Iris pigment epithelial cell (primary cell): ENCODE data around the gene RPL12.

Source experiments
- DNase-seq: peaks from one replicate; pipeline ENCODE4 v3.0.0-alpha.2; 2011; ENCODE audit warnings: low read depth

RPL12 gene

GRCh38 chr9:127438394-127438793, 12.8 kb downstream of the RPL12 start:
- DNase-seq = no peak

- no peak for DNase-seq
Measured at GRCh38 chr9:127437497-127438264, 13.5 kb downstream of the RPL12 start.

GRCh38 chr9:127430415-127430814, 20.8 kb downstream of the RPL12 start:
- DNase-seq = no peak

GRCh38 chr9:127428348-127428747, 22.9 kb downstream of the RPL12 start:
- DNase-seq = no peak

GRCh38 chr9:127426756-127427155, 24.4 kb downstream of the RPL12 start:
- no peak for DNase-seq

GRCh38 chr9:127424676-127424999, 26.6 kb downstream of the RPL12 start:
- DNase-seq = peak; percentile 24

GRCh38 chr9:127423934-127424675, 27.1 kb downstream of the RPL12 start, which contains the start of gene ZNF79:
TSS of gene ZNF79 (plus strand) at chr9:127424382. CDS start at chr9:127424788, 406 bp downstream.
- peak; percentile 94 for DNase-seq

GRCh38 chr9:127423476-127423933, 27.7 kb downstream of the RPL12 start:
- no peak for DNase-seq

DNA sequence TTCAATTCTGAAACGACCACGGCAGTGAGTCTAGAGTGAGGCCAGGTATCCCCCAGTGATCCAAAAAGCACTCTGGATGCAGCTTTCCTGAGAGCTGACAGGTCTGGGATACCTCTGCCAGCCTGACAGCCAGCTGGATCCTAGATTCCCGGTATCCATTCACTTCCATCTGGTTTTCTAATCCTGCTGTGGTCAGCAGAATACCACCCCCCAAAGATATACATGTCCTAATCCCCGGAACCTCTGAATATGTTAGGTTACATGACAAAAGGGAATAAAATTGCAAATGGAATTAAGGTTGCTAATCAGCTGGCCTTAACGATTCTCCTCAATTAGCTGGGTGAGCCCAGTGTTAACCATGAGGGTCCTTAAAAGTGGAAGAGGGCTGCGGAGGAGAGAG, 28.4 kb downstream of the RPL12 start:
- DNase-seq = no peak

- no peak for DNase-seq
Measured at GRCh38 chr9:127422133-127422782, 28.9 kb downstream of the RPL12 start.

DNA sequence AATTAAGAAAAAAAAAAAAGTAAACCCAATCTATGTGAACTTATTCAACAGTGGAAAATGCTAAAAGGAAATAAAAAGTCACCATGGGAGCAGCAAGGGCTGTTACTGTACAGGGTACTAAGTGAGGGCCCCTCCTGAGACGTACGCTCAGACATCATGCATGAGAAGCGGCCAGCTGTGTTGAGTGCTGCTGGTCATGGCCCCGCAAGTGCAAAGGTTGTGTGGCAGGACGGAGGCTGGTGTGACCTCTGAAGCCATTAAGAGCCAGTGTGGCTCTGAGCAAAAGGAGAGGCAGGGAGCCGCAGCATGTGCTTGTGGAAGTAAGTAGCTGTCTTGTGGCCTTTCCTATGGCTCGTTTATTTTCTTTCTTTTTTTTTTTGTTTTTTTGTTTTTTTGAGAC, 30.1 kb downstream of the RPL12 start:
- no peak for DNase-seq

DNA sequence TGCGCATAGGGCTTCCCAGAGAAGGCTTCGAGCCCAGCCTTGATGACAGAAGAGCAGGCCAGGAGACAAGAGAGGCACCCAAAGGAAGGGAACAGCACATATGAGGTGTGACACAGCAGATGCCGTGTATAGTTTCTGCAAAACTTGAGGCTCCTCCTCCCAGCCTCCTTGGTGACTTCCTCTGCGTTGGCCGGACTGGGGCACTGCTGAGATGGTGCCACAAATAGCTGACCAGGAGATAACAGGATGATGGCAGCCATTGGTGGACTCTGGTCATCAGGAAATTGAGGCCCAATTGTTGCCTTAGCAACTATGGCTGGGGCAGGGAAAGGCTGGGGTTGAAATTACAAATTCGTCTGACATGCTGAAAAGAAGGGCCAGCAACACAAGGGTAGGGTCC, 31.9 kb downstream of the RPL12 start:
- no peak for DNase-seq

GRCh38 chr9:127418037-127418471, 33.2 kb downstream of the RPL12 start:
- peak; percentile 17 for DNase-seq

DNA sequence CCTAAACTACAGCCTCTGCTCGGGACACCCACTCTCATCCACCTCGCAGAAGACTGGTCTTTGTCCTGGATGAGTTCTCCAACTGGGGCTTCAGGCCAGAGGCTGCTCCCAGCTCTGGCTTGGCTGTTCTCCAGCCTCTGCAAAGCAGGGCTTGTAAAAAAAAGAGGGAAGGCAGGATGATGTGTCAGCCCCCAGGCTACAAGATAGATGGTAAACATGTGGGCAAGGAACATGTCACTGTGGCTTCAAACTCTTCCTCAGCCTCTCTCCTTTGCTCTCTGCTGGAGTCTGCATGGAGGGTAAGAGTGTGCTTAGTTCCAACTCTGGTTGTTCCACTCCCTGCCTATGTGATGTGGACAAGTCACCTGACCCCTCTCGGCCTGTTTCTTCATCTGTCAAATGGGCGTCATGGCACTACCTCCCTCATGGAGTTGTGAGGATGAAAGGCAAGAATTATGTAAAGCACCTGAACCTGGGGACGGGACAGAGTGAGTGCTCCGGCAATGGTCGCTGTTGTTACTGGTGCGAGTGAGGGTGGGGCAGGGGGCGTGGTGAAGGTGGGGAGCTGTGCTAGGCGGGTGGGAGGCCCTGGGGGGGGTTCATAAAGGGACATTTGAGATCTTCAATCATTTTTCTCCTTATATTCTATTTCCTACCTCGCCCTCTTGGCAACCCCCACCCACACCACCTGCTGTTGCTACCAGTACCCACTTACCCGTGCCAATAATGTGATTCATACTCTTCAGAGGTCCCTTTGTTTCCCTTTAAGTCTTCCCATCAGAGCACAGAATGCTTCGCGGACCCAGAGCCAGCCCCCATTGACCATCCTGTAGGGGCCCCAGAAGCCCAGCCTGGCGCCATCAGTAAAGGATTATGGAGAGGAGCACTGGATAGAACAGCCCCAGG, 33.8 kb downstream of the RPL12 start:
- DNase-seq = peak; percentile 12

GRCh38 chr9:127415657-127416056, 35.5 kb downstream of the RPL12 start:
- no peak for DNase-seq

DNA sequence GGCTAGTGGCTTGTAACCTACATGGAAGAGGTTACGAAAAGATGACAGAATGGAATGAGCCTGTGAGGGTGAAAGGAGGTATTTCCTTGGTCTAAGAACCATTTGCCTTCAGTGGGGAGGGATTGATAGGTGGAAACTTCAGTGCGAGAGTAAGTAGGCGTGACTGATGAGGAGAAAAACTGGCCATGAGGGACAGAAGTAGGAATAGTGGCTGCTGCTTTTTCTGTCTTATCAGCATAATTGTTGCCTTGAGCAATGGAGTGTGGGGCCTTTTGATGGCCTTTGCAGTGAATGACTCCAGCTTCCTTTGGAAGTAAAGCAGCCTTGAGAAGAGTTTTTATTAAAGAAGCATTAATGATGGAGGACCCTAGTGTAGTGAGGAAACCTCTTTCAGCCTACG, 36.1 kb downstream of the RPL12 start:
- DNase-seq = no peak

- no peak for DNase-seq
Measured at GRCh38 chr9:127411122-127411521, 40.1 kb downstream of the RPL12 start.

GRCh38 chr9:127407492-127407843, 43.7 kb downstream of the RPL12 start:
- no peak for DNase-seq

- DNase-seq = no peak
Measured at GRCh38 chr9:127406799-127407491, 44.3 kb downstream of the RPL12 start.

DNA sequence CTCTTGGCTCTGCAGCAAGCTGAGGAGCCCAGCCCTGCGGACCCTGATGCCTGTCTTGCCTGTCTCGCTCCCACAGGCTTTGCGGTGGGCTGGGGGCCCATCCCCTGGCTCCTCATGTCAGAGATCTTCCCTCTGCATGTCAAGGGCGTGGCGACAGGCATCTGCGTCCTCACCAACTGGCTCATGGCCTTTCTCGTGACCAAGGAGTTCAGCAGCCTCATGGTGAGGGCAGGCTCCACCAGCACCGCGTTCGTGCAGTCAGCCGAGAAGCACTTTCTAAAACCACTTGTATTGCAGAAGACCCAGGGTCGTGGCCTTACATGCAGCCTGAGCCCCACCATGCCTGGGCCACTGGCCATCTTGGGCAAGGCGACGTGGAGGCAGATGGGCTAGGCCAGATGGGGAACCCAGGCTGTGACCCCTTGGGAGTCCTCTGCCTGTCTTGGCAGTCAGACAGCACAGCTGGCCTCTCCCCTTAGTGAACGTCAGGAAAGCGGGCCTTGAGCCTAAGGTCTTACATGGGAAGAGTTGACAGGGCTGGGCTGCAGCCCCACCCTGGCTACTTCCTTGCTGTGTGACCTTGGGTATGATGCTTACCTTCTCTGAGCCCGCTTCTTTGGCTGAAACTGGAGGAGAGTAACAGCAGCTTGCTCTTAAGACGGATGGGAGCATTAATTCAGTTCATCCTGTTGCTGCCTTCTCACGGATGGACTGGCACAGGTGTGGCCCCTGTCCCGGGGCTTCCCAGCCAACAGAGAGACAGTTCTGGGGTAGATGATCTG, 45.7 kb downstream of the RPL12 start:
- DNase-seq = no peak

DNA sequence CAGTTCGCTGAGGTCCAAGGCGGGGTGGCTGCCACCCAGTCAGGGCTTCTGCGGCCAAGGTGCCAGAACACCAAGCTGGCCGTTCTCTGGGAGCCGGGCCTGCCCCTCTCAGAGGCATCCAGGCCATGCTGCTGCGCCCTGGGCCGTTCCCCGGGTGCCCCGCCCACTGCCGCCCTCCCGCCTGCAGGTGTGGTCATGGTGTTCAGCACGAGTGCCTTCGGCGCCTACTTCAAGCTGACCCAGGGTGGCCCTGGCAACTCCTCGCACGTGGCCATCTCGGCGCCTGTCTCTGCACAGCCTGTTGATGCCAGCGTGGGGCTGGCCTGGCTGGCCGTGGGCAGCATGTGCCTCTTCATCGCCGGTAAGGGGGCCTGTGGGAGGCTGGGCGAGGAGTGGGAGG, 46.6 kb downstream of the RPL12 start:
- DNase-seq = no peak
